ENCODE measurements around the gene PDSS2. TPM values are rescaled to one million over a fixed set of nuclear protein-coding genes. Genes with fewer than 3 reads are reported as not detected.

PDSS2 gene
- total and polyA plus RNA-seq, 9 of the 15 experiments (the other 6 are each of a cell fraction or from before 2014, with no cell fraction given): 5.8 to 21.1 (median 12.0) TPM

- Histone ChIP-seq H3K36me3 (ENCODE audit: control insufficient read depth, insufficient read depth, low read length) (no peaks in the 10 kb centered on the region), H3K27ac (ENCODE audit: extremely low read depth, low read depth, low read length) (no peak overlapping the region), H3K9me1 (ENCODE audit: control insufficient read depth, insufficient read depth, low read length) (no peaks in the 10 kb centered on the region), H3K9ac (ENCODE audit: insufficient read depth in 1 of 2, low read depth in 2 of 2, low read length in 2 of 2) (no peak overlapping the region), H4K20me1 (replicated peaks; ENCODE audit: control insufficient read depth, insufficient read depth, low read length) (no peaks in the 10 kb centered on the region), H3K4me2 (ENCODE audit: insufficient read depth, low read length) (no peak overlapping the region), H2AFZ (ENCODE audit: low read depth, low read length) (no peak overlapping the region), H3K79me2 (ENCODE audit: control insufficient read depth, insufficient read depth, low read length) (no peaks in the 10 kb centered on the region), H3K4me3 (no peak overlapping the region), H3K9me3 (replicated peaks; ENCODE audit: control insufficient read depth, insufficient read depth, low read depth, low read length) (peaks cover 1% of the 10 kb centered on the region; the same call in 1 of the 2 replicates), H3K4me1 (replicated peaks in 1 of 2; ENCODE audit: control insufficient read depth in 2 of 2, insufficient read depth in 2 of 2, low read length in 2 of 2) (0 out of 5 replicates have a peak, but pooled peaks cover 0 to 3% of the 10 kb centered on the region in 2 experiments), H3K27me3 (ENCODE audit: control insufficient read depth in 2 of 2, insufficient read depth in 2 of 2, low read length in 2 of 2) (no peaks in the 10 kb centered on the region)
- no TSS peak for BruUV-seq (replicated peaks)
- intact Hi-C loops (cut with micrococcal nuclease) (no loop called here), in situ Hi-C loops (cut with MboI) (no loop called here)
- WGBS (ENCODE audit: insufficient coverage, low coverage, missing lambda C conversion rate): 95% methylated on average over 2 of the region's 2 CpGs
- no peak for FAIRE-seq
- TF ChIP-seq PKNOX1 (IDR thresholded peaks at IDR 0.05) (peak; percentile 88), RBM25 (IDR thresholded peaks at IDR 0.05; ENCODE audit: low read depth, low read length, severe bottlenecking) (peak; percentile 14)
- TF ChIP-seq, protein P1, sequence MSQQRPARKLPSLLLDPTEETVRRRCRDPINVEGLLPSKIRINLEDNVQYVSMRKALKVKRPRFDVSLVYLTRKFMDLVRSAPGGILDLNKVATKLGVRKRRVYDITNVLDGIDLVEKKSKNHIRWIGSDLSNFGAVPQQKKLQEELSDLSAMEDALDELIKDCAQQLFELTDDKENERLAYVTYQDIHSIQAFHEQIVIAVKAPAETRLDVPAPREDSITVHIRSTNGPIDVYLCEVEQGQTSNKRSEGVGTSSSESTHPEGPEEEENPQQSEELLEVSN (IDR thresholded peaks at IDR 0.05; ENCODE audit: borderline replicate concordance in 1 of 2, extremely low read depth in 1 of 2, insufficient read depth in 1 of 2, insufficient read length in 1 of 2, low read depth in 1 of 2, low read length in 1 of 2, poor library complexity in 1 of 2, severe bottlenecking in 1 of 2): no peak
- ChIA-PET CTCF (ENCODE audit: low intra/inter-chr PET ratio) (no interaction called here), POLR2A (no interaction called here)
- ATAC-seq: no peak
- DNase-seq (ENCODE audit: extremely low read depth in 1 of 4, low spot score in 3 of 4): no peak
These were observed 67.3 kb downstream of the PDSS2 start for GRCh38 chr6:107392069-107392468.
